GM12865 (cell line): ENCODE data around the gene NR2F1-AS1.
"Not testable (repeated sequence)": the region's sequence is repeated elsewhere in the genome, so short reads cannot be mapped to it uniquely, and the experiment has no call there.

Experiments used
- DNase-seq: peaks from one replicate; pipeline ENCODE4 v3.0.0; 2010; ENCODE audit warnings: low read depth
- H3K4me3 ChIP-seq: 2 replicates; pipeline ENCODE4 v1.5.1; 2011; ENCODE audit warnings: mild to moderate bottlenecking, low read depth, low read length, control low read depth
- TF ChIP-seq, protein P1 (sequence below): IDR thresholded peaks from 2 replicates; pipeline ENCODE4 v1.5.1; 2011; ENCODE audit warnings: low read length, control low read depth, low read depth, inconsistent platforms; ENCODE audit not compliant: insufficient read depth; ENCODE audit errors: missing control alignments

NR2F1-AS1 gene

GRCh38 chr5:93569300-93570160 lies 11.5 kb downstream of the NR2F1-AS1 start:
- DNase-seq, result no peak
- TF ChIP-seq, protein P1, sequence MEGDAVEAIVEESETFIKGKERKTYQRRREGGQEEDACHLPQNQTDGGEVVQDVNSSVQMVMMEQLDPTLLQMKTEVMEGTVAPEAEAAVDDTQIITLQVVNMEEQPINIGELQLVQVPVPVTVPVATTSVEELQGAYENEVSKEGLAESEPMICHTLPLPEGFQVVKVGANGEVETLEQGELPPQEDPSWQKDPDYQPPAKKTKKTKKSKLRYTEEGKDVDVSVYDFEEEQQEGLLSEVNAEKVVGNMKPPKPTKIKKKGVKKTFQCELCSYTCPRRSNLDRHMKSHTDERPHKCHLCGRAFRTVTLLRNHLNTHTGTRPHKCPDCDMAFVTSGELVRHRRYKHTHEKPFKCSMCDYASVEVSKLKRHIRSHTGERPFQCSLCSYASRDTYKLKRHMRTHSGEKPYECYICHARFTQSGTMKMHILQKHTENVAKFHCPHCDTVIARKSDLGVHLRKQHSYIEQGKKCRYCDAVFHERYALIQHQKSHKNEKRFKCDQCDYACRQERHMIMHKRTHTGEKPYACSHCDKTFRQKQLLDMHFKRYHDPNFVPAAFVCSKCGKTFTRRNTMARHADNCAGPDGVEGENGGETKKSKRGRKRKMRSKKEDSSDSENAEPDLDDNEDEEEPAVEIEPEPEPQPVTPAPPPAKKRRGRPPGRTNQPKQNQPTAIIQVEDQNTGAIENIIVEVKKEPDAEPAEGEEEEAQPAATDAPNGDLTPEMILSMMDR, result no peak
- H3K4me3 ChIP-seq, result no peak overlapping the region

GRCh38 chr5:93567424-93567823 lies 13.6 kb downstream of the NR2F1-AS1 start:
- TF ChIP-seq, protein P1, result no peak
- no peak overlapping the region for H3K4me3 ChIP-seq
- DNase-seq, result no peak

DNA sequence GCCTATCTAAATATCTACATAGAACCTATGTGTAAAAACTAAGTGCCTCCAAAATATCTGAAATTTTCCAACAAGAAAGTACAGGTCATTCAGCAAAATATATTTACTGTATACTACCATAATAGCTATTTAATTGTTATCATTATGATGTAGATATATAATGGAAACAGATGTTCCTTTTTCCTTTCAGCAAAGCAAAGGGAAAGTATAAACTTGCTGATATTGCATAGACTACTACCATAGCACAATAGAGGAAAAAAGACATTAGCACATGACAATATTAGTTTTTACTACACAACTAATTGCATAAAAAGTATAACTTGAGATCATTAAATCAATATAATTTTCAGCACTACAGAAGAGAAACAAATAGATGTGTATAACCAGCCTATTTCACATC lies 14.9 kb downstream of the NR2F1-AS1 start:
- no peak for DNase-seq
- H3K4me3 ChIP-seq, result no peak overlapping the region
- TF ChIP-seq, protein P1, result no peak

GRCh38 chr5:93557021-93557604 lies 23.9 kb downstream of the NR2F1-AS1 start:
- TF ChIP-seq, protein P1, result no peak
- DNase-seq, result no peak
- no peak overlapping the region for H3K4me3 ChIP-seq

DNA sequence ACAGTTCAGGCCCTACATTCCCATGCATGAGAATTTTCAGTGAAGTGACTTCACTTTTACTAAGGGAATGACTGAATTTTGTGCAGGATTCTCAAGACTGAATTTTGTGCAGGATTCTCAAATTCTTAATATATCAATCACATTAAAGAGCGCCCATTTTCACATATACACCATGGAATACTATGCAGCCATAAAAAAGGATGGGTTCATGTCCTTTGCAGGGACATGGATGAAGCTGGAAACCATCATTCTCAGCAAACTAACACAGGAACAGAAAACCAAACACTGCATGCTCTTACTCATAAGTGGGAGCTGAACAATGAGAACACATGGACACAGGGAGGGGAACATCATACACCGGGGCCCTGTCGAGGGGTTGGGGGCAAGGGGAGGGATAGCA lies 31.4 kb downstream of the NR2F1-AS1 start:
- not testable (repeated sequence) for H3K4me3 ChIP-seq, DNase-seq

DNA sequence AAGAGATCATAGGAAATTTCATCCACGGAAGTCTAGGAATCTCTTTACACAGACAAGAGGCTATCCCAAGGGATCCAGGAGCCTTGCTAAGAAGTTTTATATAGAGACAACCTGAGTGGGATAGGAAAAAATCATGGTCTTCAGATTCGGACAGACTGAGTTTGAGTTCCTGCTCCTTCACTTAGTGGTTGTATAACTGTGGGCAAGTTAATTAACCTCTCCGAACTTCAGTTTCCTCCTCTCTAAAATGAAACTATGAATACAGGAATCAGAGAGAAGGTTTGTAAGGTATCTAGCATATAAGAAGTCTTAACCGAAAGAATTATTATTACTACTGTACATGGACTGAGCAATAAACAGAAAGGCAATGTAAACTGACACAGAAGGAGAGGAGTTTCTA lies 35.1 kb downstream of the NR2F1-AS1 start:
- no peak for DNase-seq
- TF ChIP-seq, protein P1, result no peak
- no peak overlapping the region for H3K4me3 ChIP-seq

DNA sequence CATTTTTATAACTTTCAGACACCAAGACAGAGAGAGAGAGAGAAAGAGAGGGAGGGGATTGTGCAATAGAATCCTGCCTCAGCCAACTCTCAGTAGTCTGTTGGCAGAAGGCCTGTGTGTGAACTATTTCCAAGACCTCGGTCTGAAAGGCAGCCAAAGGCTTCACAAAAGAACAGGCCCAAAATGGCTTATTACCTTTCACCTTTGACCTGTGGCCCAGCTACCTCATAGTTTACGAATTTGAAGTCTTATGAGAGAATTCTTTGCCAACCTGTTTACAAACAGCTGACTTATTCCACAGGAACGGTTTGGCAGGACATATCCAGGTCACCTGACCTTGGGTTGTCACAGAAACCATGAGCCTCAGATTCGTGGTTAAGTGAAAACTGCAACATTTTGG lies 48.6 kb downstream of the NR2F1-AS1 start:
- no peak for DNase-seq
- TF ChIP-seq, protein P1, result no peak
- no peak overlapping the region for H3K4me3 ChIP-seq

DNA sequence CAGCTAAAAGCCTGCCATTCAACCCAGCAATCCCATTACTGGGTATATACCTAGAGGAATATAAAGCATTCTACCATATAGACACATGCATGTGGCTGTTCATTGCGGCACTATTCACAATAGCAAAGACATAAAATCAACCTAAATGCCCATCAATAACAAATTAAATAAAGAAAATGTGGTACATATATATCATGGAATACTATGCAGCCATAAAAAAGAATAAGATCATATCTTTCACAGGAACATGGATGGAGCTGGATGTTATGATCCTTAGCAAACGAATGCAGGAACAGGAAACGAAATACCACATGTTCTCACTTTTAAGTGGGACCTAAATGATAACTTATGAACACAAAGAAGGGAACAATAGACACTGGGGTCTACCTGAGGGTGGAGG lies 59.2 kb downstream of the NR2F1-AS1 start:
- H3K4me3 ChIP-seq, DNase-seq: not testable (repeated sequence)
